GM19455 (cell line): ENCODE results near the gene S100A5.
"Not testable (repeated sequence)": the region's sequence is repeated elsewhere in the genome, so short reads cannot be mapped to it uniquely, and the experiment has no call there.

Experiments used
- ATAC-seq: cut with Tn5 transposase; IDR thresholded peaks from one replicate; pipeline ENCODE4 v1.9.1; 2021; ENCODE audit not compliant: unreplicated experiment

Gene S100A5

GRCh38 chr1:153567621-153568366 is 27.1 kb upstream of the S100A5 start:
- no peak for ATAC-seq

DNA sequence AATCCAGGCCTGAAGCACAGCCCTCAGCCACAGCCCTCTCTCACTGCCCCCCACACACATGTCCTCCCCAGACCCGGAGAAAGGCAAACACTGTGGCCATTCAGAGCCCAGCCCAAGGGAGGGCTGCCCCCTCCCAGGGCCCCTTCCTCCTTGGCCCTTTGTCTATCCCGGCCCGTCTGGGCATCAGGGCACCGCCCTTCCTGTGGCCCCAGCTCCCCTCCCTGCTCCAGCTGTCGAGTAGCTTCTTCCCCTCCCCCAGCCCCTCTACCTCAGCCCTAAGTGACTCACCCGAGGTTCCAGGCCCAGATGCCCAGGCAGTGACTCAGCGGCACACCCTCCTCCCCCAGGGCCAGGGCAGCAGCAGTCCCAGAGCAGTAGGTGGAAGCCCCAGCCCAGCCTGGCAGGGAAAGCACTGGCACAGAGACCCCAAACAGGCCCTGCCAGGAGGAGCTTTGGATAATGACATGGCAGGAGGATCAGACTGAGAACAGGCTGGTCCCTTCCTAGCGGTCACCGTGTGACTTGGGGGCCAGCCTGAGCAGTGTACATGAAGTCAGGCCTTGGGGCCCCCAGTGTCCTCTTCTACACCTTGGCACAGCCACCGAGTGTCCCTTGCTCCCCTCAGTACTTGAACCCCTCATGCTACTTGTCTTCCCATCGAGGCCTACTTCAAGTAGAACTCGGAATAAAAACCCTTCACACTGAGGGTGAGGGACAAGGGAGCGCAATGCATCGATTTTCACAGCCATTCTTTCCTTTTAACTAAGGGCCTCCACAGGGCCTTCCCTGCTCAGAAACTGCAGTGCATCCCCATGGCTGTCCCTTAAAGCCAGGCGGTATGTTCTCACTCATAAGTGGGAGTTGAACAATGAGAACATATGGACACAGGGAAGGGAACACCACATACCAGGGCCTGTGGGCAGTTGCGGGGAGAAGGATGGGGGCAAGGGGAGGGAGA is 26.0 kb upstream of the S100A5 start:
- no peak for ATAC-seq

- ATAC-seq = no peak
Observed at GRCh38 chr1:153565529-153566374, 25.0 kb upstream of the S100A5 start, which contains the start of gene S100A2. TSS of gene S100A2 (minus strand) at chr1:153565844. CDS start at chr1:153563877, 1,967 bp downstream.

GRCh38 chr1:153563991-153564390 is 23.3 kb upstream of the S100A5 start:
- no peak for ATAC-seq

- ATAC-seq = no peak
Observed at GRCh38 chr1:153563483-153563901, 22.8 kb upstream of the S100A5 start.

DNA sequence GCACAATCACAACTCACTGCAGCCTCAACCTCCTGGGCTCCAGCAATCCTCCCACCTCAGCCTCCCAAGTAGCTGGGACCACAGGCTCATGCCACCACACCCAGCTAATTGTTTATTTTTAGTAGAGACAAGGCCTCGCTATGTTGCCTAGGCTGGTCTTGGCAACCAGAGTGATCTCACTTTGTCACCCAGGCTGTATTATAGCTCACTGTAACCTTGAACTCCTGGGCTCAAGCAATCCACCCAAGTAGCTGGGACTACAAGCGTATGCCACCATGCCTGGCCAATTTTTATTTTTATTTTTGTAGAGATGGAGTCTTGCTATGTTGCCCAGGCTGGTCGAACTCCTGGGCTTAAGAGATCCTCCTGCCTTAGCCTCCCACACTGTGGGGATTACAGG is 21.3 kb upstream of the S100A5 start:
- ATAC-seq = not testable (repeated sequence)

DNA sequence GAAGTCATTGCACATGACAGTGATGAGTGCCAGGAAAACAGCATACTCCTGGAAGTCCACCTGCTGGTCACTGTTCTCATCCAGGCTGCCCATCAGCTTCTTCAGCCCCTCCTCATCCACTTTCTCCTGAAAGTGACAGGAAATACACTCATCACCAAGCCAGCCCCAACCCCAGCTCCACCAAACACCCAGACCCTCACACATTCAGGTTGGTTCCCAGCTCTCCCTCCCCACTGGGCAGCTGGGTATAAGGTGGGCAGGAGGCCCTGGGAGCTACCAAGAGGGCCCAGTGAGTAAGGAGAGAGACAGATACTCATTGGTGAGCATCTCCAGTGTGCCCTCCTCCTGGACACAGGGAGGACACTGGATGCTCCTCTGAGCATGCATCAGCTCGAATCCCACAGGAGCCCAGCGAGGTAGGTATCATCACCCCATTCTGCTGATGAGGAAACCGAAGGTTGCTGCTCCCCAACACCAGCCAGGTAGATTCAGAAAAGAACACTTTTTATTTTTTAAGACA is 20.8 kb upstream of the S100A5 start:
- ATAC-seq = no peak

DNA sequence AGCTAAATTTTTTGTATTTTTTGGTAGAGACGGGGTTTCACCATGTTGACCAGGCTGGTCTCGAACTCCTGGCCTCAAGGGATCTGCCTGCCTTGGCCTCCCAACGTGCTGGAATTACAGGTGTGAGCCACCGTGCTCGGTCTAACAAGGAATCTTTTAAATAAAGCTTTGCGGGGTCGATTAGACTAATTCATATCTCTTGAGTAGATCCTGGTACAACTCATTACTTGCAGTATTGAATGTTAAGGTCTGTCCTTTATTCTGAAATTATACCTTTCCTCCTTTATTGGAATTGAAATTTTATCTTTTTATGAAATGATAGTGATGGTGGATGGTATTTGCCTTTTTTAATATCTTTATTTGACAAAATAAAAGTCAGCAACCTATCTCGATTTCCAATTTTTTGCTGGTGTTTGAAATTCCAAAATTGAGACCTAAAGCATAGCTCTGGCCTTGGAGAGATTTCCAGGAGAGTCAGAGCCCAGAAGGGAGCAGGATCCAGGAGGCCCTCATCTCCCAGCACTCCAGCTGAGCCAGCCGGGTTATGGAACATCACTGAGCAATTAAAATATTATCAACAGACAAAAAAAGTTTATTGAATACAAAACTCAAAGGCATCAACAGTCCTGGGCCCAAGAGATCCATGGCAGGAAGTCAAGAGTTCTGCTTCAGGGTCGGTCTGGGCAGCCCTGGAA is 20.2 kb upstream of the S100A5 start:
- ATAC-seq = no peak

DNA sequence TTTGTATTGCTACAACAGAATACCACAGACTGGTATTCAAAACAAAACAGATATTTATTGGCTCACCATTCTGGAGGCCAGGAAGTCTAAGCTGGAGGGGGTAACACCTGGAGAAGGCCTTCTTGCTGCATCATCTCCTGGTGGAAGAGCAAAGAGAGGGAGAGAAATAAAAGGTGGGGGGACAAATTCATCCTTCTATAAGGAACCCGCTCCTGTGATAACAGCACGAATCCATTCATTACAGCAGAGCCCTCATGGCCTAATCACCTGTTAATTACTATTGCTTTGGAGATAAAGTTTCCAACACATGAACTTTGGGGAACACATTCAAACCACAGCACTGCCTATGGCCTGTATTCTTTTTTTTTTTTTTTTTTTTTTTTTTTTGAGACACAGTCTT is 19.5 kb upstream of the S100A5 start:
- no peak for ATAC-seq

GRCh38 chr1:153557877-153558276 is 17.1 kb upstream of the S100A5 start:
- no peak for ATAC-seq

DNA sequence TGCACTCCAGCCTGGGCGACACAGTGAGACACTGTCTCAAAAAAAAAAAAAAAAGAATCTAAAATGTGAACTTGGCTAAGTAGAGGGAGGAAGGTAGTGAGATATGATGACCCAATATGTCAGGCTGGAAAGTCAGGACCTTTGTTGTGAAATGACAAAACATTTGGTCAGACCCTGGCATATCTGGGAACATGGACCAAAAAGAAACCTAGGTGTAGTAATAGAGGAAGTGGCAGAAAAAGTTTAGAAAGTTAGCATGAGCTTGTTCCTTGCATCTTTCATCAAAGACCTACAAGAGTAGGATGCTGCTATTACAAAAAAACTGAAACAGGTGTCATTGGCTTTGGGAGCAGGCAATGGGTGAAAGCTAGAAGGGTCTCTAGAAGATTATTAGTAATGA is 15.6 kb upstream of the S100A5 start:
- ATAC-seq = no peak

- ATAC-seq = no peak
Observed at GRCh38 chr1:153553830-153554541, 13.3 kb upstream of the S100A5 start.

- no peak for ATAC-seq
Observed at GRCh38 chr1:153553096-153553495, 12.4 kb upstream of the S100A5 start.

DNA sequence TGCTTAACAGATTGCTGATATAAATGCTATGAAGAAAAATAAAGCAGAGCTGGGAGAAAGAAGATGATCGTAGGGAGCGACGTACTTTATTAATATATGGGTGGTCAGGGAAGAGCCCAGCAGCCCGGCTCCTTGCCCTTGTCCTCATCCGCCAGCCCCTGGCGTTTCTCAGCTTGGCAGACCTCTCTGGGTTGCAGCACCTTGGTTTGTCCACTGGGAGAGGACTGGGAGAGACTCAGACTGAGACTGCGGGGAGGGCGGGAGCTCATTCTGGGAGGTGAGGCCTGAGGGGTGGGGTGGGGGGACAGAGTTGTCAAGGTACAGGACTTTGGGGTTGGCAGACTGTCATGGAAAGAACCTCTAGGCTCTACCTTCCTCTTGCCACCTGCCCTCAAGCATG is 11.6 kb upstream of the S100A5 start:
- no peak for ATAC-seq

DNA sequence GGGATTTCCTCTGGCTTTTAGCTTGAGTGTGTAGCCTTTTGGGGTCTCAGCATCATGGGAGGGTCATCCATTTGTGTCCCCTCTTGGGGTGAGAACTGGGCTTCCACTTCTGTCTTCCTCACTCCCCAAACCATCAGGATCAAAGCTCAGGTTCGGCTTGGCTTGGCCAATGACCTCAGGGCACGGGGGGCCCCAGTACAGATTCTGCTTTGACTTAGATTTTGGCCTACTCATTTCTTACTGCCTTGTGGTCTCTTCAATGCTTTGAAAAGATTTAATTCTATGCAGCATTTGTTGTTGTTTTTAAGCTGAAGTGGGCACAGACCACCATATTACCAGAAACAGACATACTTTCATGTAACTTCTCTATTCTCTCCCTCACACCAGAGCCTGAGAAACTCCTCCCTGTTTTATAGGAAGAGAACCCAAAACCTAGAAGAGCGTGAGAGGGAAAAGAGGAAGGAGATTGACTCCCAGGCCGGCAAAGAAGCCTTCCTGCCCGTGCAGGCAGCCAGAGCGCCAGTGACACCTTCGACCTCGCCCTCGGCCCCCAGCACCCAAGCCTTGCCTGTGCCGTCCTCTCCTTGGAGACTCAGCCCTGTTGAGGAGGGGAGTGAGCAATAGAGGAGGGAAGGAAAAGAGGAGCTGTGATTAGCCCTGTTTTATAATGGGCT is 10.2 kb upstream of the S100A5 start:
- no peak for ATAC-seq

DNA sequence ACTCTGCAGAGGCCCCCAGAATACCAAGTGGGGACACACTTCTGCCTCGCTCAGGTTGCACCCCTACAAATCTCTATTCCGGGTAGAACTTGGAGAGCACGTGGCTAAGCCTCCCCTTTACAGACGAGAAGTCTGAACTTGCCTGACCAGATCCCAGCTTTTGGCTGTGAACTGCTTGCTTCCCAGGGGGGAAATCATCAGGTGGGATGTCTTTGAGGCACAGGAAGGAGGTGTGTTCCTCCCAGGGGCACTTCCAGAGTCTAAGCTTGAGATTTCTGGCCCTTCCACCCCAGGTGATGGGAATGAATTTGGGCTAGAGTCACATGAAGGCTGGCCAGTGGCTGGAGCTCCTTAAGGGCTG is 9.6 kb upstream of the S100A5 start:
- no peak for ATAC-seq

GRCh38 chr1:153549741-153550397 is 9.1 kb upstream of the S100A5 start:
- no peak for ATAC-seq
